ENCODE measurements around the gene USP31. TPM values are rescaled to one million over a fixed set of nuclear protein-coding genes. Genes with fewer than 3 reads are reported as not detected.
A peak's percentile ranks its signal among the peaks of the same experiment; 100 is the strongest.

Gene USP31
- total RNA-seq, 1 experiment from 2014 or later, result 6.1 TPM

DNA sequence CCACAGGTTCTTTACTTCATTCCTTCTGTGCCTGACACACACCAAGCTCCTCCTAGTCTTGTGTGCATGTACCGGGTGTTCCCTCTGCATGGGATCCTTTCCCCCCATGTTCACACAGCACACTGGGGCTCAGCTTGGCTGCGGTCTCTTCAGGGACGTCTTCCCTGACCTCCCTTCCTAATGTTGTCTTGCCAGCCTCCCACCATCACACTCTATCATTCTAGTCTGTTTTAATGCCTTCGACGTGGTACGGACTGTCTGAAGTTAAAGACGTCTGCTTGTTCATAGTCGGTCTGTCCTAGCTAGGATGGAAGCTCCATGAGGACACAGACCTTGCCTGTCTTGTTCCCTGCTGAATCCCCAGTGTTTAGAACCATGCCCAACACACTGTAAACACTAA lies 60.1 kb downstream of the USP31 start:
- peaks cover 20% of the 10 kb centered on the region for H3K36me3 ChIP-seq
- H3K27ac ChIP-seq, result no peak overlapping the region
- DNase-seq (ENCODE audit: low read depth in 1 of 2, low spot score in 2 of 2), result no peak
- no peaks in the 10 kb centered on the region; the same call in 1 of the 2 replicates for H3K4me1 ChIP-seq (replicated peaks)
- no peak overlapping the region for H3K4me3 ChIP-seq
- H3K27me3 ChIP-seq (replicated peaks), result no peaks in the 10 kb centered on the region
- no peaks in the 10 kb centered on the region for H3K9me3 ChIP-seq (replicated peaks)

DNA sequence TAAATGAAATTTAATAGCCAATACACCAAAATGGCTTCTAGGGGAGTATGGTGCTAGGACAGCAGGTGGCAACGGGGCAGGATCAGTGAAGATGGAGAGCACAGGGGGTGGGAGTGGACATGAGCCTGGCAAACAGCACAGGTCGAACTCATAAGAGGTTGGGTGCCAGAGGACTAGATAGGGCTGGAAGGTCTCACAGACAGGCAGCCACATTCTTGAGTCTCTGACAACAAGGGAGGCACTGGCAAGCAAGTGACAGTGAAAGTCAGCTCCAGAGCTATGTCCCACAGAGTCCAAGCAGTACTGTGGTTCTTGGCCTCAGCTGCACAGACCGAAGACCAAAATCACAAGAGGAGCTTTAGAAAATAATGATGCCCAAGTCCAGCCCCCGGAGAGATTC lies 61.2 kb downstream of the USP31 start:
- Histone ChIP-seq H3K4me3 (no peak overlapping the region), H3K36me3 (peaks cover 19% of the 10 kb centered on the region)

DNA sequence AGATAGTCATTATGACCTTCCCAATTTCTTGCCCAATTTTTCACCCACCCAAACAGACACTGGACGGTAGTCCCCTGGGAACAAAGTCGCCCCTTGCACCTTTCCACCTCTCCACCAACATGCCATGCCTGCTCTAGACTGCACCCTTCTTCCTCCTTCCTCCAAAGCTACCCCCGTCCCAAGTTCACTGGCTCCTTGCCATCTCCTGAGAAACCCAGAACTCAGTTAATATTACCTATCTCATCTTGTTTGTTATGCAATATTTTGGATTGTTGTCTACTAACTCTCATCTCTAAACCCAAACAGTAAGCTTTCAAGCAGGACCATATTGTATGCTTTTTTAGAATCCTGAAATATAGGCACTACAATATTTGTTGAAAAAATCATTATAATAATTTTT lies 63.3 kb downstream of the USP31 start:
- H3K36me3 ChIP-seq, result peaks cover 19% of the 10 kb centered on the region
- H3K9me3 ChIP-seq (replicated peaks), result no peaks in the 10 kb centered on the region
- DNase-seq (ENCODE audit: low read depth in 1 of 2, low spot score in 2 of 2), result no peak
- no peak overlapping the region for H3K27ac ChIP-seq
- no peak overlapping the region for H3K4me3 ChIP-seq
- peaks cover 8% of the 10 kb centered on the region for H3K4me1 ChIP-seq (replicated peaks)
- H3K27me3 ChIP-seq (replicated peaks), result no peaks in the 10 kb centered on the region

More for the DNA sequence above, 61.2 kb downstream of the USP31 start:
- H3K4me1 ChIP-seq (replicated peaks), result no peaks in the 10 kb centered on the region; the same call in 1 of the 2 replicates
- no peaks in the 10 kb centered on the region for H3K9me3 ChIP-seq (replicated peaks)
- no peak for DNase-seq (ENCODE audit: low read depth in 1 of 2, low spot score in 2 of 2)
- no peak overlapping the region for H3K27ac ChIP-seq
- H3K27me3 ChIP-seq (replicated peaks), result no peaks in the 10 kb centered on the region

DNA sequence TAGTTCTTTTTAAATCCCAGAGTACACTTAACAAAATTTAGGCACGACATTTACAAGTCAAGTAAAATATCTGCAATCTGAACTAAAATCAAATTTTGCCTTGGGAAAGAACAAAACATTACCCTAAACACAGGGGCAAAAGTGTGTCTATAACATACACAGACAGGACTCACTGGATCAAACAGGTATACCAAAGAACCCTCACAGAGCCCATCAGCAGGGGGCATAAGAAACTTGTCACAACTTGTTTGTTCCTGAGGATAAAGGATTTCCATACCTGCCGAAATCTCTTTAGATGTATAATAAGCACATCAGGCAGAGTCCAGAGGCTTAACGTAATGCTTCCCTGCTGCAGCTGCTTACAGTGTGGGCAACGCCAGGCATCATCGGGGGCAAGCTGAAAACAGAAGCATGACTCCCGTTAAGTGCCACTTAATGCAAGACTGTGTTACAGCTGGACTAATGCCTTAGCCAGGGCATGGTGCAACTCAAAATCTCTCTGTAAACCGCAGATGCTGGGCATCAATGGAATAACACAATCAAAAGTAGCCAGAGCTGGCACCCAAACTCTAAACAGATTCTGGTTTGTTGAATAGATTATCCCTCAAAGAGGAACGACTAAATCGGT lies 67.0 kb downstream of the USP31 start:
- H3K36me3 ChIP-seq, result peaks cover 16% of the 10 kb centered on the region
- peaks cover 8% of the 10 kb centered on the region for H3K4me1 ChIP-seq (replicated peaks)
- H3K9me3 ChIP-seq (replicated peaks), result no peaks in the 10 kb centered on the region
- H3K27me3 ChIP-seq (replicated peaks), result no peaks in the 10 kb centered on the region
- DNase-seq (ENCODE audit: low read depth in 1 of 2, low spot score in 2 of 2), result no peak
- H3K4me3 ChIP-seq, result no peak overlapping the region
- no peak overlapping the region for H3K27ac ChIP-seq

DNA sequence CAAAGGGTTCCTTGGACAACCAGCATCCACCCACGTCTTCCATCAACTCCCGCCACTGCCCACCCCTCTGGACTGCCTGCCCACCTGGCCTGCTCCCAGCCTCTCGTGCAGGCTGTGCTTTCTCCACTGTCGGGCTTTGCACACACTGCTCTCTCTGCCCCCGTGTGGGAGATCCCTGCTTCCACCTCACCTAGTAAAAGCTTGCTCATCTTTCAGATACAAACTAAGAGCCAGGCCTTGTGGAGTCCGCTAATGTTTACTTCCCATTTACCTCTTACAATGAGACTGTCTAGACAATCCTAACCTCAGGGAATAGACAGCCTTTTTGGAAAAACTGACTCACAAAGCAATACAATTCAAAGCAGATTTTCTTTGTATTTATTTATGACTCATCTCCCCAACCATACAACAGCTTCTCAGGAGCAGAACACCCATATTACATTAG lies 67.6 kb downstream of the USP31 start:
- Histone ChIP-seq H3K4me3 (no peak overlapping the region), H3K9me3 (replicated peaks) (no peaks in the 10 kb centered on the region), H3K27me3 (replicated peaks) (no peaks in the 10 kb centered on the region), H3K27ac (no peak overlapping the region), H3K4me1 (replicated peaks) (peaks cover 8% of the 10 kb centered on the region), H3K36me3 (peaks cover 14% of the 10 kb centered on the region)
- peak in 1 of 2 experiments; percentile 7 for DNase-seq (ENCODE audit: low read depth in 1 of 2, low spot score in 2 of 2)

DNA sequence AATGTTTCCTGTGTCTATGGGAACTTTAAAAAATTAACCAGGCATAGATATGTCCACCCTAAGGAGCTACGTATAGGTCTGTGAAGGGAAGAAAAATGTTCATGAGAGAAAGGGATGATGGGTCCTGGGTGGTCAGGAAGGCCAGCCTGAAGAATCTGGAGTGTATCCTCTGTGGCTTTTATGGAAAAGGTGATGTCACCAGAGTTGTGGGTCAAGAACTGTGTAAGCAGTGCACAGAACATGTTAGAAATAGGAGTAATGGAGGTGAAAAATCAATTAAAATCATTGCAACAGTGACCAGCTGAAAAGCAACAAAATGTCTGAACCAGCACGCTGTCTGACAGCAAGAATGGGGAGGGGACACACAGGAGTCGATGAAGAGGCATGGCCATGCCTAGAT lies 68.5 kb downstream of the USP31 start:
- no peak for DNase-seq (ENCODE audit: low read depth in 1 of 2, low spot score in 2 of 2)
- Histone ChIP-seq H3K4me3 (no peak overlapping the region), H3K9me3 (replicated peaks) (no peaks in the 10 kb centered on the region), H3K27me3 (replicated peaks) (no peaks in the 10 kb centered on the region), H3K27ac (no peak overlapping the region), H3K36me3 (peaks cover 14% of the 10 kb centered on the region), H3K4me1 (replicated peaks) (peaks cover 8% of the 10 kb centered on the region)

DNA sequence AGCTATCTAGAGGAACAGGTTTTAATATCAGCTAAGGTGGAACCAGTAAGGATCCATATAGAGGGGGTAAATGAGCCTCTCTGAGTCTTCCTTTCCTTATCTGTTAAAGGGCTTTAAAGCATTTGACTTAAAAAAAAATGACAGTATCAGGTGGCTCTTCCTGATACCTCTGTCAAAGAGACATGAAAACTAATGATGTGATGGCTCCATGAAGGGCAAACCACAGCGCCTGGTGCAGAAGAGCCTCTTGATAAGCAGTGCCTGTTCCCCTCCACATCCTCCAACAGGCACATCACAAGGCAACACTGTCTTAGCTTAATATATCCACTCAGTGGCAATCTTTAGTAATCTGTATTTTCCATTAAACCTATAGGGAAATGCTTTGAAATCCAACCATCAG lies 68.9 kb downstream of the USP31 start:
- Histone ChIP-seq H3K27me3 (replicated peaks) (no peaks in the 10 kb centered on the region), H3K4me1 (replicated peaks) (peaks cover 8% of the 10 kb centered on the region), H3K36me3 (peaks cover 10% of the 10 kb centered on the region), H3K27ac (no peak overlapping the region), H3K9me3 (replicated peaks) (no peaks in the 10 kb centered on the region), H3K4me3 (no peak overlapping the region)
- no peak for DNase-seq (ENCODE audit: low read depth in 1 of 2, low spot score in 2 of 2)

DNA sequence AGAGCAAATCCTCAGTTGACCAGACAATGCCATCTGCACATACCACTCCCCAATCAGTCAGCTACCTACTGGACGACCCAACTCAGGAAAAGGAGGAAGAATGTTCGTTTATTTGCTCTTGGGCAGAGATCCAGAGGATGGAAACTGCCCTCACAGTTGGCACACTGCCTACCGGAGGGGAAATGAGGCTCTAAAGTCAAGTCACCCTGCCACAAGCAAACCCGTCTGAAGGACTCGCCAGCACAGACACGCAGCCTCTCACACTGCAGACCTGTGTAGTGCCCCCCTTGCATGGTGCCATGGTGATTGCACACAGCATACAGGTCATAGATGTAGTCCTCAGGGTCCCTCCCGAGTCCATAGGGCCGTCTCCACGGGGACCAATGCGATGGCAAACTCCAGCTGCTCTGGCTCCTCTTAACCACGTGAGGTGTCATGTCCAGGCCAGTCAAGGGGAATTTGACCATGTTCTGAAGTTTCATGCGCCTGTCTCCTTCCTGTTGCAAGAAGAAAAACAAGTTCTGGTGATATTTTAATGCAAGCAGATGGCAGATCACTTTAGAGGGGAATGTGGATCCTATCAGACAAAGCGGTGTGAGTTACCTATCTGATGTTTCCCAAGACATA lies 69.5 kb downstream of the USP31 start:
- H3K27me3 ChIP-seq (replicated peaks), result no peaks in the 10 kb centered on the region
- H3K27ac ChIP-seq, result no peak overlapping the region
- peaks cover 7% of the 10 kb centered on the region for H3K36me3 ChIP-seq
- DNase-seq (ENCODE audit: low read depth in 1 of 2, low spot score in 2 of 2), result no peak
- H3K4me1 ChIP-seq (replicated peaks), result peaks cover 8% of the 10 kb centered on the region
- no peak overlapping the region for H3K4me3 ChIP-seq
- no peaks in the 10 kb centered on the region for H3K9me3 ChIP-seq (replicated peaks)

DNA sequence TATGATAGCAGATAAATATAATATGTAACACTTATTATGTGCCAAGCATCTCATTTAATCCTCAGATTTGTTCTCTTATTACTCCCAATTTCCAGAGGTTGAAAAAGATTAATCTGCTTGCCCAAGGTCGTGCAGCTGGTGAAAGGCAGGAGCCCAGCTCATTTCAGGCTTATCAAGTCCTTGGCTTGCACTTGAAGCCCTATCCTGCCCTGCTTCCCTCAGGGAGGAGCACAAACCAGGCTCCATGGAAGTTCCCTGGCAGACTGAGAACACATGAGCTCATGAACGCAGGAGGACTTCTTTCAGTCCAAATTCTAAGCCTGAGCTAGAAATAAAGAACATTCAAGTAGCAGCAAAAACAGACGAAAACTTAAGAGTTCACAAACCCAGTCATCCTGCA lies 74.8 kb downstream of the USP31 start:
- Histone ChIP-seq H3K36me3 (peaks cover 8% of the 10 kb centered on the region), H3K4me1 (replicated peaks) (no peaks in the 10 kb centered on the region), H3K4me3 (no peak overlapping the region), H3K9me3 (replicated peaks) (no peaks in the 10 kb centered on the region), H3K27ac (no peak overlapping the region), H3K27me3 (replicated peaks) (no peaks in the 10 kb centered on the region)
- DNase-seq (ENCODE audit: low read depth in 1 of 2, low spot score in 2 of 2), result no peak

DNA sequence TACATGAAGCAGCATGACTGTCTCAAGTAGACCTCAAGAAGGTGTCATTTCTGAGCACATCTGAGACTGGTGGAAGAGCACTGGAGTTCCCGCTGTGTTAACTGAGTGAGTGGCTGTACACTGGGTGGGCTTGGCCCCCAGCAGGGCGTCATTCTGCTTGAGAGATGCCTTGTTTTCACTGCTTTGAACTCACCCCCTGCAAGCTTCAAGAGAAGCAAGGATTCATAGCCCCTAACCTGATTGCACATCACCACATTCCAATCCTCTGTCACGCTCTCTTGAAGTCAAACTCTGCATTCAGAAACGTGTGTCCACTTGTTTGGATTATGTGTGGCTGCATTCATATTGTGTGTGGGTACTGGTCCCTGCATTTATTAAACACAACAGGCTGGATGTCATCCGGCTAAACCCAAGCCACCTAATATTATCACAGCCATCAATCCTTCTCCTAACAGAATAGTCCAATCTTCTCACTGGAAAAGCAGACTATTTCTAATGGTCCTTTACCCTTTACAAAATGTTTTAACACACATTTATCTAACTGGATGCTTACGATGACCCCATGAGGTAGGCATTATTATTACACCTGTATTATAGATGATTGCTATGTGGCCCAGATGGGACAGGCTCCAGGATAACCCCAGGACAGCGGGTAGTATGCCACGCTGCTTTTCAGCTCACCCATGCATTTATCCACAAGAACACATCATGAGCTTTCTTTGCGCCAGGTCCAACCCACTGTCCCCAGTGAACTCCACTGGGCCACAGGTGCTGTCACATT lies 76.3 kb downstream of the USP31 start:
- DNase-seq (ENCODE audit: low read depth in 1 of 2, low spot score in 2 of 2), result peak in 1 of 2 experiments; percentile 3
- no peaks in the 10 kb centered on the region for H3K4me1 ChIP-seq (replicated peaks)
- no peak overlapping the region for H3K4me3 ChIP-seq
- no peak overlapping the region for H3K27ac ChIP-seq
- H3K27me3 ChIP-seq (replicated peaks), result no peaks in the 10 kb centered on the region
- no peaks in the 10 kb centered on the region for H3K9me3 ChIP-seq (replicated peaks)
- peaks cover 14% of the 10 kb centered on the region for H3K36me3 ChIP-seq

DNA sequence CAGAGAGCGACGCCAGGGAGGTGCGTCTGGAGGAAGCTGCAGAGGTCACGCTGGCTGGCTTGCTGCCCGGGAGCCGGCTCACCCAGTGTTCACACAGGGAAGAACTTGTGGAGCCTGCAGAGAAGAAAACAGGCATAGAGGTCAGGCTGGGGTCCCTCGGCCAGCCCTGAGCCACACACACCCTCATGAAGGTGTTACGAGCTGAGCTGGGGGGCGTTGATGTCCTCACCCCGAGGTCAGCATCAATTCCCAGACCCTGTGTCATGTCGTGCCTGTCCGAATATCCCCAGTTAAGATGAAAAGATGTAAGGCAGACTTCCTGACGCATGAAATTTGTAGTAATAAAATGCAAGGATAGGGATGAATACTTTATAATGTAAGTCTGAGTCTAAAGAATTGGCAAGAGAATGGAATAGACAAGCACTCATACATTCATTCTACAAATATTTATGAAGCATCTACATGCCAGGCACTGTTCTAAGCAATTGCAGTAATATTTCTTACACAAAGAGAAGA lies 77.1 kb downstream of the USP31 start:
- no peak for DNase-seq (ENCODE audit: low read depth in 1 of 2, low spot score in 2 of 2)
- H3K9me3 ChIP-seq (replicated peaks), result no peaks in the 10 kb centered on the region
- peaks cover 18% of the 10 kb centered on the region for H3K36me3 ChIP-seq
- H3K4me1 ChIP-seq (replicated peaks), result no peaks in the 10 kb centered on the region
- H3K27ac ChIP-seq, result no peak overlapping the region
- H3K27me3 ChIP-seq (replicated peaks), result no peaks in the 10 kb centered on the region
- H3K4me3 ChIP-seq, result no peak overlapping the region

DNA sequence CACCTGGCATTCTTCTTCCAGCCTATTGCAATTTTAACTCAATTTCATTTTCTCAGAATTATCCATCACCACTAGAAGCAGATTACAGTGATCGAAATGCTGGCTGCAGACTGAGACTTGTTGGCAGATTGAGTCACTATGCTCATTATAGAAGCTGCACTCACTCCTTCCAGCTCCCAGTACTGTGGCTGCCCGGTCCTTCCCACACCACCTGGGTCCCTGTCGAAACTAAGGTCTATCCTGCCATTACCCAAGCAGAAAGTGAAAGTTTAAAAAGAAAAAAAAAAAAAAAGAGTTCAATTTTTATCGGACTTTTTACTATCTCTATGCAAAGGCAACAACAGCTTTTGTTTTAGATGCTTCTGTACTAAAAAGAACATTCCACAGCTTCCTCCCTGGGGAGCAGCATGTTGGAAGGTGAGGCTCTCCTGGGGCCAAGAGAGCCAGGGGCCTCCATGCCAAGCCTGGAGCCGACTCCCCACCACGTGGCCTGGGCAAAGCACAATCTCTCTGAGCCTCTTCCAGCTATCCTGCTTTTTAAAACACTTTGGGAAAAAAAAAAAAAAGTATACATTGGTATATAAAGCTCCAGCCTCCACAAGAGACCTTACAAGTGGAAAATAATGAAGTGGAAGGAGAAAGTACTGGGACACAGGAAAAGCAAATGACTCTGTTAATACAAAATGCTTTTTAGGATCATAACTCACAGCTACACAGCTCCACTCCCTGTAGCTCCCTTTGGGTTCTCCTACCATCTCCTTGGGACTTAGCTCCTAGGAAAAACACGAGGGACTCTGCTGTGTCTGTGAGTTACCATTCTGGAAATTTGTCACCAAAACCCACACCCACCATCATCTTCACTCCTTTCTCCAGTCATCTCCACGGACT lies 77.8 kb downstream of the USP31 start:
- H3K27me3 ChIP-seq (replicated peaks), result no peaks in the 10 kb centered on the region
- no peak overlapping the region for H3K4me3 ChIP-seq
- no peak for DNase-seq (ENCODE audit: low read depth in 1 of 2, low spot score in 2 of 2)
- H3K4me1 ChIP-seq (replicated peaks), result no peaks in the 10 kb centered on the region
- H3K27ac ChIP-seq, result no peak overlapping the region
- H3K36me3 ChIP-seq, result peaks cover 18% of the 10 kb centered on the region
- no peaks in the 10 kb centered on the region for H3K9me3 ChIP-seq (replicated peaks)

DNA sequence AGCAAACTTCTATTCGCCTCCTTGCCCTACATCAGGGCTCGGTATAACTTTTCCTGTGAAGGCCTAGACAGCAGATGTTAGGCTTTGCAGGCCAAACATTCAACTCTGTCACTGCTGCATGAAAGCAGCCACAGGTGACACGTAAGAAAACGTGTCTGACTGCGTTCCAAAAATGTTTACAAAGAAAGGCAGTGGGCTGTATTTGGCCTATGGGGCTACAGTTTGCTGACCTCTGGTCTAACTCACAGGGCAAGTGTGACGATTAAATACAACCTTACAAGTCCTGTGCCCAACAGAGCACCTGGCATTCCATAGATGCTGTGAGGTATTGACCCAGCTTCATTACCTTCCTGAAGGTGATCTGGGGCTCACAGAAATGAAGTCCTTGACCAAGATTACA lies 79.4 kb downstream of the USP31 start:
- H3K27me3 ChIP-seq (replicated peaks), result no peaks in the 10 kb centered on the region
- H3K4me3 ChIP-seq, result no peak overlapping the region
- no peak overlapping the region for H3K27ac ChIP-seq
- DNase-seq (ENCODE audit: low read depth in 1 of 2, low spot score in 2 of 2), result no peak
- peaks cover 18% of the 10 kb centered on the region for H3K36me3 ChIP-seq
- H3K4me1 ChIP-seq (replicated peaks), result no peaks in the 10 kb centered on the region
- no peaks in the 10 kb centered on the region for H3K9me3 ChIP-seq (replicated peaks)
